ENCODE results near the gene TPRG1.

Gene TPRG1, protein sequence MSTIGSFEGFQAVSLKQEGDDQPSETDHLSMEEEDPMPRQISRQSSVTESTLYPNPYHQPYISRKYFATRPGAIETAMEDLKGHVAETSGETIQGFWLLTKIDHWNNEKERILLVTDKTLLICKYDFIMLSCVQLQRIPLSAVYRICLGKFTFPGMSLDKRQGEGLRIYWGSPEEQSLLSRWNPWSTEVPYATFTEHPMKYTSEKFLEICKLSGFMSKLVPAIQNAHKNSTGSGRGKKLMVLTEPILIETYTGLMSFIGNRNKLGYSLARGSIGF

GRCh38 chr3:189171707-189172106, at the start of gene TPRG1:
TSS of gene TPRG1 (plus strand) at chr3:189171971. CDS start at chr3:189207385, 35,414 bp downstream.
- no peak for DNase-seq

DNA sequence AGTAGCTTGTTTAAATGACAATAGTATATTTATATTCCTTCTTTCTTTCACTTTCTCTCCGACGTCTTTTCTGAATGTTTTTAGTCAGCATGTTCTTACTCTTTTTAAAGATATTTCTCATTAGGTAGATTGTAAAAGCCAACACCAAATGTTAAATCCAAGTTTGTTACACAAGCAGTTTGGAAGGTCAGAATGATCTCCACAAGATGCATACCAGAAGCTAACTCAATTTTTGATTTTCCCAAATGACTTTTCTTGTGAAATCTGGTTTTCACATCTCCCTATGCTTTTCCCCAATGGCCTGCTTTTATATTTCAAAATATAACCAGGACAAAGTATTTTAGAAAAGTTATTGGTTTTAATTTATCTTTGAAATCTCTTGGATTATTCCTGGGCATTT, 49.7 kb upstream of the TPRG1 start:
- DNase-seq, result no peak

- no peak for DNase-seq
Measured at GRCh38 chr3:189122526-189123205, 49.1 kb upstream of the TPRG1 start.

DNA sequence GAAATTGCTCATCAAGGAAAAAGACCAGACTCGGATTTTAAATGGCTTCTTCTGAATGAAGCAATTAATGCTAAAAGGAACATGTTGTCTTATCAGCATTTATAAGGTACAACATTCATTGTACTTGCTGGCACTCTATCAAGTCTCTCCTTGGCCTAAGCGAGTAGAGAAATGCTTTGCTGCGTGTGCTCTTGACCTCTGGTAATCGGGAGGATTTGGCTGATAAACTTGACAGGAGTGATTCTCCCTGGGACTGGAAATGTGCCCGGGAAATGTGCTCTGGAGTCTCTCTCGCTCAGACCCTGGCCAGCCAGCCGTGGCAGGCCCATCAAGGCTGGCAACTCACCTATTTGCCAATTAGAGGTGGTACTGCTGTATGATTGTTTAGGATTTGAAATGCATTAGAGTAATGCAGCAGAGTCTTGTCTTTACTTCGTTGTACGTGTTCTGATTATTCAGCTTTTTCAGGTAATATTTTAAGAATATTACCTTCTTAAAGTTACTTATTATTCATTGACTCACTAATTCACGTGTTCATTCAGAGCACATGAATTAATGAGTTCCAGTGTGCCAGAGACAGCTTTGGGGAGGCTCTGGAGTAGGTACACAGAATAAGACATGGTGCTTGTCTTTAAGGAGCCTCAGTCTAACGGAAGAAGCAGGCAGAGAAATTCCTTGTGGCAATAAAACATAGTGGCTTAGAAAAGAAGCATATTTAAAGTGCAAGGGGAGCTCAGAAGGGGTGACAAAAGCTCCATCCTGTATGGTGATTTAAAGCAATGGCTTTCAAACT, 48.0 kb upstream of the TPRG1 start:
- DNase-seq, result peak; percentile 56

- peak; percentile 80 for DNase-seq
Measured at GRCh38 chr3:189132231-189132671, 39.5 kb upstream of the TPRG1 start.

DNA sequence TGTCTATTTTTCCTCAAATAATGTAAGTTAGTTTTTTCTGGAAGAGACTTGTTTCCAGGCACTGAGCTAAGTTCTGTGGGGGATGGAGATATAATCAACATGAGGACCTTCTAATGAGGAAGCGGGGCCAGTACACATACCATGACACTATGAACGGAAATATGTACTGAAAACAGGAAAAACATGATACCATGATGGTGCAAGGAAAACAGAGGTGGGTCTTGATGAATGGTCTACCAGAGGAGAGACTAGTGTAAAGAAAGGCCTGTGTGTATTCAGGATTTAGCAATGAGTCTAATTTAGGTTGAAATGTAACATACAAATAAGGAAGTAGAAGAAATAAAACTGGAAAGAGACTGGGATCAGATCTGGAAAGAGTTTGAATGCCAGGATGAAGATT, 38.9 kb upstream of the TPRG1 start:
- no peak for DNase-seq

DNA sequence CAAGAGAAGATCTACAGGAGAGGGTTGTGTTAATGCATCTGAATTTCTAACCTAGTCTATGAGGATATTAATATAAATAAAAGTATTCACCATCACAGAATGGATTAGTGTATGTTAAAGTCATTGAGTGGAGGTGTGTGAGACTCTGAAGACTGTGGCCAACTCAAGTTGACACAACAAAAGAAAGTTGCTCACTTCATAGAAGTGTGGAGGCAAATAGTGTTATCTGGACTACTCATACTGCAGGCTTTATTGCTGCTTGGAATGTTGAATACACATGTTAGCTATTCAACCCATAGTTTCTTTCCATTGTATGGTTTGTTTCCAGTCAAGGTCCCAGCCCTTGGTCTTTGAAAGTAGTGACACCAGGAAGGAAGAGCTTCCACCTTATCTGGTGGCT, 38.0 kb upstream of the TPRG1 start:
- no peak for DNase-seq

- DNase-seq, result no peak
Measured at GRCh38 chr3:189137416-189137815, 34.4 kb upstream of the TPRG1 start.

DNA sequence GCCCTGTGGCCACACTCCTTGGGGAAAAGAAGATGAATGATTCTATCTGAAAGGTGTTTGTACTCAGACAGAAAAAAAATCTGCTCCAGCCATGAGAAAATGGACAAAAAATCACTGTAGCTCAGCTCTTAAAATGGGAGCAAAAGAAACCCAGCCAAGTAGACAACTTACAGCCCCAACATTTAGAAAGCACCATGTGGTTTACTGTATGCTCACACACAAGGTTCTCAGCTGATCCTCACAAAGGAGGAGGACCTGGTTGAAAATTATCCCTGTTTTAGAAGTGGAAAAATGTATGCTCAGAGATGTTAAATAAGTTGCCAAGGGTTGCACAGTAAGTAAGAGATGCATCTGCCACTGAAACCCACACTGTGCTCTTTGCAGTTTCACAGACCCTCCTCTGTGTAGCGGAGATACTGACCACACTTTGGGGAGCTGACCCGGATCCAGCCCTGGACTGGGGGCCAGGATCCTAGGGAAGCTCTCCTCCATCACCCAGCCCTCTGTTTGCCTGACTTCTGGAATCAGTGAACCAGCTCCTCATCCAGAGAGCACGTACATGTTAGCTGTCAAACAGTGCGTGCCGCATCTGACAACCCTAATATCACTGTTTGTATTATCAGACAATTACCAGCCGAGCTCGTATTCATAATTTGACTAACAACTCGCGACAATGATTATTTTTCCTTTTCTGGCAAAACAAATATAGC, 32.7 kb upstream of the TPRG1 start:
- DNase-seq, result no peak

- no peak for DNase-seq
Measured at GRCh38 chr3:189139611-189139940, 32.2 kb upstream of the TPRG1 start.

- DNase-seq, result no peak
Measured at GRCh38 chr3:189142527-189142926, 29.2 kb upstream of the TPRG1 start.

DNA sequence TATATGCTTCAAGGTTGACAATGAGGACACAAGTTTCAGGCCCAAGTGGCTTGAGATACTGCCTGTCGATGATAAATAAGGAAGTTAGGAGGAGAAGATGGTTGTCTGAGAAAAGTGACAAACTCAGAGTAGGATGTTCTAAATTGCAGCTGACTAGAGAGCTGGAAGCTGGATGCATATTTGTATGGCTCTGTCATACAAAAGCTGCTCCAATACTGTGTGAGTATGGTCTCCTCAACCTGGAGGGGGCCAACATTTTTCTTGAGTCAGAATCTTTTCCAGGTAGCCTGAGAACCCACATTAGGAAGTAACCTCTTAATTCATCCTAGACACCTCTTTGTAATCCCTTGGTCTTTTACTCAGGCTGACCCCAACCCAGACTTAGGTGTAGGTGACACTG, 28.4 kb upstream of the TPRG1 start:
- DNase-seq, result peak; percentile 5

DNA sequence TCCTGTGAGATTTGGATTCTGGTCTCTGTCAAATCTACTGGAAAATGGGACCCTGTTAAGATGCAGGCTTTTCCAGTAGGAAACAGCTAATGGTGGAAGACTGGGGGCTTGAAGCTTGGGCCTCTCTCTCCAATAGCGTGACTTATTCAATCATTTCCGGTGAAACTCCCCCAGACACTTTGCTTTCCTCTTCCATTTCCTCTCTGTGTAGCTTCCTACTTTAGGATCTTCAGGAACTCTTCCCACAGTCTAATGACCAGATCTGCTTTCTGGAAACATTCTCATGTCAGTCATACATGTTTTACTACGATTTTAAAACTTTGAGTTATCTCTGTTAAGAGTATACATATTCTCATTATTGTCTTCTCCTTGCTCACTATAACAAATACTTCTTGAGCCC, 28.0 kb upstream of the TPRG1 start:
- DNase-seq, result no peak

DNA sequence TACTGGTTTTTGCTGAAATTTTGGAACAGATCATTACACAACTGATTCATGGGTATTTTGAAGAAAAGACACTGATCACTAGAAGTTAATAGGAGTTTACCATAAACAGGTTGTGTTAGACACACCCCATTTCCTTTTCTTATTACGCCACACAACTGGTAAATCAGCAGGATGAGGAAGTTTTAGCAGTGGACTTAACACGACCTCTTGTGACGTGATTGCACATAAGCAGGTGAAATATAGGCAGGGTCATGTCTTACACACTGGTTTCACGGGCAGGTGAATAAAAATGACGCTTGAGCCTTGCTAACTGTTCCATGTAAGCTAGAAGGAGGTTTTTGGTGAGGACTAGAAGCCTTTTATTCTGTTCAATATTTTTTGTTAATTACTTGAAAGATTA, 27.1 kb upstream of the TPRG1 start:
- DNase-seq, result peak; percentile 18

- DNase-seq, result no peak
Measured at GRCh38 chr3:189146848-189147247, 24.9 kb upstream of the TPRG1 start.

- peak; percentile 60 for DNase-seq
Measured at GRCh38 chr3:189148081-189148507, 23.7 kb upstream of the TPRG1 start.

- DNase-seq, result no peak
Measured at GRCh38 chr3:189149203-189149602, 22.6 kb upstream of the TPRG1 start.

DNA sequence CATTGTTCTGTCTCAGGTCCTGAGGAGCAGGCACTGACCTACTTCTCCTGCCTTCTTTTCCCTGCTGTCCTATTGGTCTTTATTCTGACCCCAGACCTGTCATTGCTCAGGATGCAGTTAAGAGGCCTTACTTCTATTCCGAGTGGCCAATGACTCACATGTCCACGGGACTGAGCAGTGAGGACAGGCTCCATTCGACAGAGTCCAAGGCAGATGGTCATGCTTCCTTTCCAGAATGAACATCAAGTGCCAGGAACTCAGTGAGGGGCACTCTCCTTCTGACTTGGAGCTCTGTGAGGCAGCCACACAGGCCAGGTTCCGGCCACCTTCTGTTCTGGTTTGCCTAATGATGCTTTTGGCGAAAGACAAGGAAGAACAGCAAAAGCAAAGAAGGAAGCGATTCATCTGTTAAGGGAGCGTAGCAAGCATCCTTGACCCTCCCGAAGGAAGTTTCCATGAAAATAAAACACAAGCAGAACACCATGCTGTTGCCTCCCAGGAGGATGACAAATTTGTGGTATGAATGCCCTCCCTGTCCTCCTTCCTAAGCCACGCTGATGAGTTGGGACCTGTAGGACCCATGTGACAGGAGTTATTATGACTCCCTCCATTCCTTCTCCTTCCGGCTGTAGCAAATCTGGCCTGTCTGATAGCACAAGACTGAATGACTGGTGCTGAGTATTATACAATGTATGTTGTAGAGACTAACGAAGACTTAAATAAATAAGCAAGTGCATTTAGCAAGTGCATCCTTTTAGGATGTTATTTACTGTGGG, 14.4 kb upstream of the TPRG1 start:
- no peak for DNase-seq

GRCh38 chr3:189158034-189158433, 13.7 kb upstream of the TPRG1 start:
- no peak for DNase-seq

- DNase-seq, result no peak
Measured at GRCh38 chr3:189160519-189161309, 11.1 kb upstream of the TPRG1 start.

GRCh38 chr3:189165092-189165612, 6.6 kb upstream of the TPRG1 start:
- DNase-seq, result no peak

Measured in kidney glomerular epithelial cell (primary cell).